NCI-H82 (cell line): ENCODE results near the gene UNC93A.
"Not testable (repeated sequence)": the region's sequence is repeated elsewhere in the genome, so short reads cannot be mapped to it uniquely, and the experiment has no call there.

Experiments
- DNase-seq: peaks from one replicate; lab custom pipeline; 2025; lab: John Stamatoyannopoulos, UW

The UNC93A gene

GRCh38 chr6:167309355-167310192 is 18.5 kb downstream of the UNC93A start:
- DNase-seq = not testable (repeated sequence)

GRCh38 chr6:167311286-167311685 is 20.2 kb downstream of the UNC93A start:
- DNase-seq = no peak

GRCh38 chr6:167311691-167312090 is 20.6 kb downstream of the UNC93A start:
- not testable (repeated sequence) for DNase-seq

- DNase-seq = no peak
These were observed 23.2 kb downstream of the UNC93A start for GRCh38 chr6:167314180-167314821.

GRCh38 chr6:167317172-167317571 is 26.1 kb downstream of the UNC93A start:
- no peak for DNase-seq

GRCh38 chr6:167318354-167318753 is 27.2 kb downstream of the UNC93A start:
- DNase-seq = not testable (repeated sequence)

DNA sequence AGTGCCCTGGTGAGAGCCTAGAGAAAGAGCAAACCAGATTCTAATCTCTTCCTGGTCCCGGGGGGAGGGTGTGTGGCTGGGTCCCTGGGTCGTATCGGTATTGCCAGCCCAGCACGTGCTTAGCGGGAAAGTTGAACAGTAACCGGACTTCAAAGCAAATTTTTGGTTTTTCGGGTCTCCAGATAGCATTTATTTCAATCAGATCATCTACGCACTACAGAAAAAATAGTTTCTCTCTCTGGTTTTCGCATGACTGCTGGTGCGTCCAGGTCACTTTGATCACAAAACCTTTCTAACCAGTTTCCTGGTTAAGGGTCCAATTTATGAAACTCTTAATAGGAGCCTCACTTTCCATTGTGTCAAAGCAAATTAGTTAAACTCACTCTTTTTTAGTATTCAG is 27.7 kb downstream of the UNC93A start:
- not testable (repeated sequence) for DNase-seq

GRCh38 chr6:167319856-167320753 is 29.0 kb downstream of the UNC93A start:
- not testable (repeated sequence) for DNase-seq

DNA sequence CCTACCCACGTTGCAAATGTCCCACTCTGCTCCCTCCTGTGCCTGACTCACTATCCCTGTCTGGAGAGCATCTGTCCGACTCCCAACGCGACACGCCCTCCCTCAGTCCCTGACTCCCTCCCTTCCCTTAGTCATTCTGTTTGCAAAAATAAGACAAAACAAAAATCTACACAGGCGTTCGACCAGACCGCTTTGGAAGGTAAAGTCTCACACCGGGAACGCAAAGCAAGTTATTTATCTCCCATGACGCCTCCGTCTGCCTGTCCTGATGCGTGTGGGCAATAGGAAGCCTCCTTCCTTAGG is 29.6 kb downstream of the UNC93A start:
- DNase-seq = not testable (repeated sequence)

DNA sequence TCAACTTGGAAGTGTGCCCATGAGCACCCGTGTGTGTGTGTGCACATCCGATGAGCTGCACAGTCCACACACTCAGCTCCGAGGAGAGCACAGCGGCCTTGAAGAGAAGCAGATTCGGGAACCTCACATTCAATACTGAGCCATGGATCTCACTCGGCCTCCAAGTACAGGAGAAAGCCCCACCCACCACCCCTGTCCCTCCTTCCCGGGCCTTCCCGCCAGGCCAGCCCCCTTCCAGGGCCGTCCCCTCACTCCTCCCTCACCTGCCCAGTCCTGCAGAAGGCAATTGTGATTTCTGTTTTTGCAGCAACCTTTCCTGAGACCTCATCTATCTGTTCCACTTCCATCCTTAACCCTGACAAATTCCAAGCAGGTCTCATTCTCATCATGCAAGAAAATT is 30.1 kb downstream of the UNC93A start:
- not testable (repeated sequence) for DNase-seq

DNA sequence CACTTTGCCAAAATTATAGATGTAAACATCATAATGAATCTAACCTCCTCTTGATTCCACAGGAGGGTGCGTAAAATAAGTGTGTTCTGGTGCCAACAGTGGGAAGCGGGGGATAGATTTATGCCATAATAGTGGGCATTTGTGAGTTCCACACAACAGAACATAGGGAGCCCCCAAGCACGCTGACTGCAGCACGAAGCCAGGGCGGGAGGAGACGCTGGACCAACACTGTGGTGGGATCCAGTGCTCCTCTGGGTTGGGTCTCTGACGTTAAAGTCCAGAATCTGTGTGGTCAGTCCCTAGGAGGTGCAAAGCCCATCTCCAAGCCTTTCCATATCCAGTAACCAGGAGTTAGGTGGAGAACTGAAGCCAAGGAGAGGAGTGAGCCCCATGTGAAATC is 32.0 kb downstream of the UNC93A start:
- no peak for DNase-seq

GRCh38 chr6:167324111-167324510 is 33.0 kb downstream of the UNC93A start:
- no peak for DNase-seq

DNA sequence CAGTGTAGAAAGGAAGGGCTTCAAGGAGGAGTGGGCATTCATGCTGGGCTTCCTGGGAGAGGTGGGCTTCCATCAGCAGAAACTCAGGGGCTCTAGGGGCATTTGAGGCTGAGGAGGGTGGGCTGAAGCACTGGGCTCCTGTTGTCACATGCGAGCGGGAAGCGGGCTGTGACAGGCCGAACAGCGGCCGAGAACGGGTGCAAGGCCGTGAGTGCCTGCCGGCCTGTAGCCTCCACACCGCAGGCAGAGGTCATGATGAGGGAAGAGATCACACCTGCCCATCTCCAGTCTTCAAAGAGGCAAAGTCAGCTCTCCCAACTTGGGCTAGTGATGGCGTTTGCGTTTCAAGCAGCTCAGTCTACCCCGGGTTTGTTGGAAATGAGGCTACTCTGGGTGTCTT is 34.7 kb downstream of the UNC93A start:
- no peak for DNase-seq

DNA sequence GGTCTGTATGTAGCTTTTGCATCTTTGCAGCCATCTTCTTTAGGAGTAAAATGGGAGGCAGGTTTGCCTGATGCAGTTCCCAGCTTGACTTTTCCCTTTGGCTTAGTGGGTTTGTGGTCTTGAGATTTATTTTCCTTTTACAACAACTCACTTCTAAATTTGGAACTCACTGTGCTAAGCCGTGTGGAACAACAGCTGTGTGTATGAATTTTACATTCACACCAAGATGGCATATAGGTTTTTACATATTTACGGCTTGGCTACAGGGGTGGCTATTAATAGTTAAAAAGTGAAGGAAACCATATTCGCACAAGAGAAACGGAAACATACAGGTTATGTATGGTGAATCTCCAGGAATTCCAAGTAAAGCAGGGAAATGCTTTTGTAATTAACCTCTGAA is 36.3 kb downstream of the UNC93A start:
- DNase-seq = no peak

GRCh38 chr6:167328086-167328485 is 37.0 kb downstream of the UNC93A start:
- DNase-seq = no peak

DNA sequence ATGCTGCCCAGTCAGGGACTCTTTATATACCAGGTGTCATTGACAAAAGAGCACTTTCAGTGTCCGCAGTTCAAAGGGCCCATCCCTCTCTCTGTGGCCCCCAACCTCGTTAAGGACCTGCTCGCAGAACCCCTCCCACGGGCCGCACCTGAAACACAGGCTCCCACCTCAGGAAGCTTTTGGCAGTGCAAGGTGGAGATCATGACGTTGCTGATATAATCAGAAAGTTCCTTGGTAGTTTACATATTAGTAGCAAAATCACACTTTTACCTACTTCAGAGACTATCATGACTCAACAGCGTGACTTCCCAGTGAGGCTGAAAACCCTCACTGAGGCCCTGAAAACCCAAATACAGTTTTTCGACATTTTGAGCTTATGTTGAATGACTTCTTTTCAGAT is 37.9 kb downstream of the UNC93A start:
- no peak for DNase-seq

GRCh38 chr6:167330750-167331149 is 39.6 kb downstream of the UNC93A start:
- DNase-seq = no peak

DNA sequence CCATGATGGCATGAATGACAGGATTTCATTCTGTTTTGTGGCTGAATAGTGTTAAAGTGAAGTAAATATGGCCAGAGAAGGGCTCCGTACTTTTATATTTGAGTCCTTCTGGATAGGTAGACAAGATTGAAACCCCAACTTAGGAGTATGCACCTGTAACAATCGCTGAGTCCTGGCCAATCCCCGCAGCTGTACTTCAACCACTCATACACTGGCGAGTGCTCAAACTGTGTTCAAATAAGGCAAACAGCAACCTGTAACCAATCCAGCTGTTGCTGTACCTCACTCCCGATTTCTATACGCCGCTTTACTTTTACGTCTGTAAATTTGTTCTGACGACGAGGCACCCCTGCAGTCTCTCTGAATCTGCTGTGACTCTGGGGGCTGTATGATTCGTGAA is 40.5 kb downstream of the UNC93A start:
- no peak for DNase-seq

- DNase-seq = no peak
These were observed 45.9 kb downstream of the UNC93A start for GRCh38 chr6:167336844-167337630.

- no peak for DNase-seq
These were observed 46.7 kb downstream of the UNC93A start for GRCh38 chr6:167337675-167338449.

DNA sequence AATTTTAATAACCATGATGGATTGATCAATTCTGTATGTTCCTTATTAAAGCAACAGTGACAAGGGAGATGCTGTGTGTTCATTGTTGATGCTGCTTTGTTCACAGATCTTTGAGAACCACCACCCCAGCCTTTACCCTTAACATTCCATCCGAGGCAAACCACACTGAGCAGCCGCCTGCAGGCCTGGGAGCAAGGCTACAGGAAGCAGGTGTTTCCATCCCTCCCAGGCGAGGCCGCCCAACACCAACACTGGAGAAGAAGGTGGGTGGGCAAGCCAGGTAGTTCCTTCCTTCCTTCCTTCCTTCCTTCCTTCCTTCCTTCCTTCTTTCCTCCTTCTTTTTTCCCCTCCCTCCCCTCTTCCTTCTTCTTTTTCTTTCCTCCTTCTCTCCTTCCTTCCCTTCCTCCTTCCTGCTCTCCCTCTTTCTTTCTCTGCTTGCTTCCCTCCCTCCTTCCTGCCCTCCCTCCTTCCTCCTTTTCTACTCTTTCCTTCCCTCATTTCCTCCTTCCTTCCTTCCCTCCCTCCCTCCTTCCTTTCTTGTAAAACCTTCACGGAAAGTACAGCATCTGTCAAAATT is 47.5 kb downstream of the UNC93A start:
- DNase-seq = no peak
